ENCODE measurements around the gene NGB. TPM values are rescaled to one million over a fixed set of nuclear protein-coding genes. Genes with fewer than 3 reads are reported as not detected.

NGB gene
- total RNA-seq, 1 experiment from 2014 or later = not detected

- no peak for ATAC-seq
- CTCF ChIA-PET = no interaction called here
- no peaks in the 10 kb centered on the region for H3K27me3 ChIP-seq (ENCODE audit: insufficient read depth, low read length)
Observed at GRCh38 chr14:77242752-77243151, 28.3 kb downstream of the NGB start.

More at GRCh38 chr14:77242752-77243151, 28.3 kb downstream of the NGB start:
- H3K4me1 ChIP-seq (ENCODE audit: control insufficient read depth in 1 of 2, insufficient read depth in 2 of 2, low read length in 2 of 2) = no peaks in the 10 kb centered on the region
- ChIA-PET POLR2A (no interaction called here), RAD21 (ENCODE audit: low non-redundant PET in 1 of 2, low total read pairs in 2 of 2, uncharacterized antibody in 2 of 2, unreplicated experiment in 2 of 2) (no interaction called here)
- no peak for DNase-seq (ENCODE audit: low read depth, low spot score)
- no peak for TF ChIP-seq EGR1 (IDR thresholded peaks at IDR 0.05; ENCODE audit: low read depth)
- TF ChIP-seq EZH2 (IDR thresholded peaks at IDR 0.05) = no peak
- no peak for TF ChIP-seq CEBPB (IDR thresholded peaks at IDR 0.05; ENCODE audit: low read depth)
- TF ChIP-seq CTCF (IDR thresholded peaks at IDR 0.05 in 2 of 3, conservative IDR thresholded peaks at IDR 0.05 in 1 of 3; ENCODE audit: borderline replicate concordance in 1 of 3, insufficient read depth in 1 of 3, low read depth in 2 of 3, low read length in 2 of 3) = no peak
- no peak for TF ChIP-seq YY1 (IDR thresholded peaks at IDR 0.05; ENCODE audit: extremely low read depth, insufficient replicate concordance, low read depth, low read length)
- TF ChIP-seq SRF (IDR thresholded peaks at IDR 0.05; ENCODE audit: low read depth) = no peak
- TF ChIP-seq, protein P1, sequence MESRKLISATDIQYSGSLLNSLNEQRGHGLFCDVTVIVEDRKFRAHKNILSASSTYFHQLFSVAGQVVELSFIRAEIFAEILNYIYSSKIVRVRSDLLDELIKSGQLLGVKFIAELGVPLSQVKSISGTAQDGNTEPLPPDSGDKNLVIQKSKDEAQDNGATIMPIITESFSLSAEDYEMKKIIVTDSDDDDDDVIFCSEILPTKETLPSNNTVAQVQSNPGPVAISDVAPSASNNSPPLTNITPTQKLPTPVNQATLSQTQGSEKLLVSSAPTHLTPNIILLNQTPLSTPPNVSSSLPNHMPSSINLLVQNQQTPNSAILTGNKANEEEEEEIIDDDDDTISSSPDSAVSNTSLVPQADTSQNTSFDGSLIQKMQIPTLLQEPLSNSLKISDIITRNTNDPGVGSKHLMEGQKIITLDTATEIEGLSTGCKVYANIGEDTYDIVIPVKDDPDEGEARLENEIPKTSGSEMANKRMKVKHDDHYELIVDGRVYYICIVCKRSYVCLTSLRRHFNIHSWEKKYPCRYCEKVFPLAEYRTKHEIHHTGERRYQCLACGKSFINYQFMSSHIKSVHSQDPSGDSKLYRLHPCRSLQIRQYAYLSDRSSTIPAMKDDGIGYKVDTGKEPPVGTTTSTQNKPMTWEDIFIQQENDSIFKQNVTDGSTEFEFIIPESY (IDR thresholded peaks at IDR 0.05; ENCODE audit: extremely low read depth, insufficient replicate concordance, low read length) = no peak
- no peak for TF ChIP-seq POLR2AphosphoS5 (IDR thresholded peaks at IDR 0.05; ENCODE audit: low read depth, low read length)
- TF ChIP-seq ZFX (IDR thresholded peaks at IDR 0.05) = no peak
- TF ChIP-seq ZNF274 (IDR thresholded peaks at IDR 0.05; ENCODE audit: low read depth, low read length) = no peak
- intact Hi-C loops (cut with micrococcal nuclease) = no loop called here
- H3K36me3 ChIP-seq (ENCODE audit: control insufficient read depth in 1 of 2, insufficient read depth in 2 of 2, low read length in 2 of 2) = no peaks in the 10 kb centered on the region
- H3K4me3 ChIP-seq (replicated peaks in 1 of 2; ENCODE audit: low read depth in 1 of 2, low read length in 2 of 2) = no peak overlapping the region
- no peak overlapping the region for H3K27ac ChIP-seq (ENCODE audit: low read depth, low read length)
- H3K9me2 ChIP-seq (ENCODE audit: insufficient read depth) = no peaks in the 10 kb centered on the region
- H3K79me2 ChIP-seq (ENCODE audit: insufficient read depth, low read length) = no peaks in the 10 kb centered on the region
- no TSS peak for BruUV-seq (replicated peaks)
- no peaks in the 10 kb centered on the region for H4K20me1 ChIP-seq (ENCODE audit: insufficient read depth)
- no peak overlapping the region for H3K4me2 ChIP-seq (ENCODE audit: low read length)
- H2AFZ ChIP-seq (ENCODE audit: low read depth, low read length, poor library complexity, severe bottlenecking) = no peak overlapping the region
- H3K9me3 ChIP-seq (ENCODE audit: control insufficient read depth in 1 of 2, insufficient read depth in 1 of 2, low read depth in 1 of 2, low read length in 2 of 2) = no peaks in the 10 kb centered on the region
- no peak overlapping the region for H3K9ac ChIP-seq (ENCODE audit: low read length)

Data from HCT116 (cell line).